NT2/D1 (cell line): ENCODE results near the gene MAP1LC3C.

Source experiments
- DNase-seq: peaks from one replicate; pipeline ENCODE4 v3.0.0-alpha.2; 2011; ENCODE audit warnings: low read depth, low spot score
- H3K27me3 ChIP-seq: 2 replicates; pipeline ENCODE4 v1.6.0; 2011; ENCODE audit warnings: mild to moderate bottlenecking; ENCODE audit not compliant: insufficient read length, insufficient read depth
- H3K36me3 ChIP-seq: 2 replicates; pipeline ENCODE4 v1.6.1; 2011; ENCODE audit warnings: mild to moderate bottlenecking, low read length, mixed read lengths; ENCODE audit not compliant: insufficient read depth, insufficient read length
- H3K4me1 ChIP-seq: 2 replicates; pipeline ENCODE4 v1.5.1; 2011; ENCODE audit not compliant: insufficient read depth, insufficient read length
- H3K4me3 ChIP-seq: 2 replicates; pipeline ENCODE4 v1.5.1; 2011; ENCODE audit warnings: low read depth; ENCODE audit not compliant: insufficient read length
- H3K9ac ChIP-seq: 2 replicates; pipeline ENCODE4 v1.6.0; 2011; ENCODE audit warnings: low read depth; ENCODE audit not compliant: insufficient read length
- H3K9me3 ChIP-seq: 2 replicates; pipeline ENCODE4 v1.5.1; 2011; ENCODE audit warnings: mild to moderate bottlenecking, low read length; ENCODE audit not compliant: insufficient read depth
- SUZ12 ChIP-seq: IDR thresholded peaks from 2 replicates; pipeline ENCODE4 v1.6.1; 2011; ENCODE audit not compliant: insufficient read length, insufficient read depth; ENCODE audit errors: extremely low read depth
- YY1 ChIP-seq: IDR thresholded peaks from 2 replicates; pipeline ENCODE4 v1.6.1; 2011; ENCODE audit not compliant: insufficient read length, insufficient read depth
- ZNF274 ChIP-seq: IDR thresholded peaks from 2 replicates; pipeline ENCODE4 v1.6.1; 2011; ENCODE audit warnings: mild to moderate bottlenecking, low read depth, low read length

The MAP1LC3C gene

GRCh38 chr1:242017580-242018233 is 18.8 kb upstream of the MAP1LC3C start:
- Histone ChIP-seq H3K9ac (no peak overlapping the region), H3K4me3 (no peak overlapping the region), H3K27me3 (no peaks in the 10 kb centered on the region), H3K36me3 (no peaks in the 10 kb centered on the region), H3K4me1 (no peaks in the 10 kb centered on the region), H3K9me3 (no peaks in the 10 kb centered on the region)
- TF ChIP-seq YY1 (no peak), SUZ12 (no peak), ZNF274 (no peak)
- peak; percentile 38 for DNase-seq

GRCh38 chr1:242016479-242016878 is 17.6 kb upstream of the MAP1LC3C start:
- H3K36me3 ChIP-seq = no peaks in the 10 kb centered on the region
- H3K9ac ChIP-seq = no peak overlapping the region
- no peak overlapping the region for H3K4me3 ChIP-seq
- no peaks in the 10 kb centered on the region for H3K9me3 ChIP-seq
- TF ChIP-seq SUZ12 (no peak), ZNF274 (no peak), YY1 (no peak)
- H3K27me3 ChIP-seq = no peaks in the 10 kb centered on the region
- DNase-seq = no peak
- H3K4me1 ChIP-seq = no peaks in the 10 kb centered on the region

GRCh38 chr1:242011894-242012660 is 13.2 kb upstream of the MAP1LC3C start:
- no peaks in the 10 kb centered on the region for H3K36me3 ChIP-seq
- TF ChIP-seq YY1 (no peak), ZNF274 (no peak)
- H3K9me3 ChIP-seq = no peaks in the 10 kb centered on the region
- no peak for DNase-seq
- H3K4me1 ChIP-seq = no peaks in the 10 kb centered on the region
- no peak overlapping the region for H3K9ac ChIP-seq
- no peak overlapping the region for H3K4me3 ChIP-seq
- H3K27me3 ChIP-seq = no peaks in the 10 kb centered on the region

GRCh38 chr1:242008826-242009495 is 10.1 kb upstream of the MAP1LC3C start:
- Histone ChIP-seq H3K9ac (no peak overlapping the region), H3K4me3 (no peak overlapping the region), H3K36me3 (no peaks in the 10 kb centered on the region), H3K4me1 (no peaks in the 10 kb centered on the region), H3K9me3 (no peaks in the 10 kb centered on the region), H3K27me3 (no peaks in the 10 kb centered on the region)
- DNase-seq = no peak
- TF ChIP-seq SUZ12 (no peak), ZNF274 (no peak), YY1 (no peak)

GRCh38 chr1:242006976-242007375 is 8.1 kb upstream of the MAP1LC3C start:
- Histone ChIP-seq H3K9ac (no peak overlapping the region), H3K4me1 (no peaks in the 10 kb centered on the region), H3K4me3 (no peak overlapping the region), H3K36me3 (no peaks in the 10 kb centered on the region), H3K27me3 (no peaks in the 10 kb centered on the region), H3K9me3 (no peaks in the 10 kb centered on the region)
- no peak for DNase-seq
- TF ChIP-seq SUZ12 = no peak
- no peak for TF ChIP-seq ZNF274
- no peak for TF ChIP-seq YY1

- H3K9ac ChIP-seq = no peak overlapping the region
- H3K27me3 ChIP-seq = no peaks in the 10 kb centered on the region
- TF ChIP-seq ZNF274 (no peak), SUZ12 (no peak), YY1 (no peak)
- DNase-seq = no peak
- H3K36me3 ChIP-seq = no peaks in the 10 kb centered on the region
- no peak overlapping the region for H3K4me3 ChIP-seq
- H3K9me3 ChIP-seq = no peaks in the 10 kb centered on the region
- no peaks in the 10 kb centered on the region for H3K4me1 ChIP-seq
Observed at GRCh38 chr1:242005866-242006535, 7.1 kb upstream of the MAP1LC3C start.
